GM23338 (cell line): Measurements from ENCODE around the gene RBM8A. TPM values are rescaled to one million over a fixed set of nuclear protein-coding genes. Genes with fewer than 3 reads are reported as not detected.

Experiments
- ATAC-seq: fragments of 200-7000 bp; cut with Tn5 transposase; 3 replicates; pipeline ENCODE4 v1.9.1; 2020
- DNase-seq: peaks from one replicate; pipeline ENCODE4 v3.0.0-alpha.2; 2015; ENCODE audit warnings: low spot score
- H2AFZ ChIP-seq: fragments of 200-600 bp; sonication (generic); 2 replicates; pipeline ENCODE4 v1.8.0; 2016; ENCODE audit warnings: antibody characterized with exemption, mild to moderate bottlenecking, moderate library complexity
- H3F3A ChIP-seq: fragments of 200-600 bp; sonication (generic); replicated peaks from 2 replicates; pipeline ENCODE4 v1.8.0; 2017; ENCODE audit warnings: antibody characterized with exemption, mixed run types, low read depth
- H3K27ac ChIP-seq: fragments of 200-600 bp; sonication (generic); 2 replicates; pipeline ENCODE4 v1.6.1; 2016; ENCODE audit warnings: low read depth
- H3K27me3 ChIP-seq: fragments of 200-600 bp; sonication (generic); 2 replicates; pipeline ENCODE4 v1.8.0; 2016; ENCODE audit warnings: mild to moderate bottlenecking, mixed run types, moderate library complexity; ENCODE audit not compliant: insufficient read depth
- H3K36me3 ChIP-seq: fragments of 200-600 bp; sonication (generic); 2 replicates; pipeline ENCODE4 v1.8.0; 2016; ENCODE audit warnings: mild to moderate bottlenecking; ENCODE audit not compliant: insufficient read depth
- H3K4me1 ChIP-seq: fragments of 200-600 bp; sonication (generic); 2 replicates; pipeline ENCODE4 v1.8.0; 2016; ENCODE audit warnings: mild to moderate bottlenecking, moderate library complexity; ENCODE audit not compliant: insufficient read depth
- H3K4me2 ChIP-seq: fragments of 200-600 bp; sonication (generic); 2 replicates; pipeline ENCODE4 v1.7.1; 2017; ENCODE audit warnings: mixed run types
- H3K4me3 ChIP-seq: fragments of 200-600 bp; sonication (generic); 2 replicates; pipeline ENCODE4 v1.6.1; 2016; ENCODE audit warnings: mixed run types
- H3K79me2 ChIP-seq: fragments of 200-600 bp; sonication (generic); replicated peaks from 2 replicates; pipeline ENCODE4 v1.8.0; 2017; ENCODE audit warnings: mild to moderate bottlenecking; ENCODE audit not compliant: insufficient read depth
- H3K9me2 ChIP-seq: fragments of 200-600 bp; sonication (generic); 2 replicates; pipeline ENCODE4 v1.8.0; 2017; ENCODE audit not compliant: insufficient read depth
- H4K20me1 ChIP-seq: fragments of 200-600 bp; sonication (generic); replicated peaks from 2 replicates; pipeline ENCODE4 v1.8.0; 2017; ENCODE audit warnings: mild to moderate bottlenecking; ENCODE audit not compliant: insufficient read depth
- H3K27ac Mint-ChIP-seq: 2 replicates; pipeline ENCODE4 v1.8.0; 2020; ENCODE audit warnings: inconsistent platforms, mild to moderate bottlenecking, moderate library complexity, mixed read lengths
- H3K27me3 Mint-ChIP-seq: 3 replicates; pipeline ENCODE4 v1.8.0; 2022; ENCODE audit warnings: low read depth, mild to moderate bottlenecking, moderate library complexity, mixed read lengths, inconsistent platforms; ENCODE audit not compliant: insufficient read depth, poor library complexity
- H3K36me3 Mint-ChIP-seq: 3 replicates; pipeline ENCODE4 v1.8.0; 2021; ENCODE audit warnings: low read depth, mild to moderate bottlenecking, inconsistent platforms, moderate library complexity, mixed read lengths
- H3K4me1 Mint-ChIP-seq: 3 replicates; pipeline ENCODE4 v1.8.0; 2020; ENCODE audit warnings: mild to moderate bottlenecking, inconsistent platforms, mixed read lengths
- H3K4me3 Mint-ChIP-seq: 3 replicates; pipeline ENCODE4 v1.8.0; 2021; ENCODE audit warnings: moderate library complexity, mild to moderate bottlenecking, inconsistent platforms, mixed read lengths
- H3K9me3 Mint-ChIP-seq: 3 replicates; pipeline ENCODE4 v1.8.0; 2020; ENCODE audit warnings: moderate library complexity, mild to moderate bottlenecking, inconsistent platforms, mixed read lengths
- CTCF ChIP-seq, 2 experiments: fragments of 200-600 bp in 1 of 2; sonication (generic) in 1 of 2; conservative IDR thresholded peaks; 2 replicates each; pipeline versions ENCODE4 v1.5.1 to v1.6.1; 2016 to 2017; ENCODE audit warnings: antibody characterized with exemption in 2 of 2, low read depth in 2 of 2, mild to moderate bottlenecking in 2 of 2, moderate library complexity in 1 of 2
- ETS1 ChIP-seq: IDR thresholded peaks from 2 replicates; pipeline ENCODE4 v1.6.1; 2016; ENCODE audit warnings: antibody characterized with exemption
- JUNB ChIP-seq: IDR thresholded peaks from one replicate; pipeline ENCODE4 v1.6.1; 2016; ENCODE audit warnings: antibody characterized with exemption; ENCODE audit not compliant: unreplicated experiment
- POLR2AphosphoS5 ChIP-seq: IDR thresholded peaks from 2 replicates; pipeline ENCODE4 v1.6.1; 2016; ENCODE audit warnings: antibody characterized with exemption, low read depth
- REST ChIP-seq: IDR thresholded peaks from one replicate; pipeline ENCODE4 v1.6.1; 2018; ENCODE audit warnings: antibody characterized with exemption; ENCODE audit not compliant: unreplicated experiment
- STAT1 ChIP-seq: IDR thresholded peaks from one replicate; pipeline ENCODE4 v1.6.1; 2016; ENCODE audit warnings: antibody characterized with exemption; ENCODE audit not compliant: unreplicated experiment
- ZNF114 ChIP-seq: fragments of 250-450 bp; sonication (Bioruptor Pico); IDR thresholded peaks from 2 replicates; pipeline ENCODE4 v1.5.0; 2020; ENCODE audit warnings: mild to moderate bottlenecking, moderate library complexity
- ZNF331 ChIP-seq: fragments of 250-450 bp; sonication (Bioruptor Pico); IDR thresholded peaks from 2 replicates; pipeline ENCODE4 v1.5.0; 2020; ENCODE audit warnings: low read depth, mild to moderate bottlenecking, moderate library complexity
- polyA plus RNA-seq: library from polyadenylated mRNA; unstranded; fragments of >200 nt; fragmentation: Nextera tagmentation; extraction: Ambion mirVana; gene quantifications from 2 replicates; pipeline ENCODE4 v1.2.1, GENCODE V29; 2016
- total RNA-seq: library from RNA; depleted of rRNA; stranded (reverse); fragments of >200 nt; shearing (Covaris generic); gene quantifications from 2 replicates; pipeline ENCODE4 v1.2.3, GENCODE V29; 2014

Gene RBM8A
- total and polyA plus RNA-seq, 2 experiments from 2014 or later = 170 to 312 TPM

- no peak for TF ChIP-seq POLR2AphosphoS5
- no peak for TF ChIP-seq JUNB
- TF ChIP-seq ZNF114 (CRISPR knock-in tag) = no peak
- no peak for TF ChIP-seq REST
- TF ChIP-seq CTCF (conservative IDR thresholded peaks at IDR 0.05; ENCODE audit: low read depth in 2 of 2) = no peak
Observed at GRCh38 chr1:145956361-145956760, 29.1 kb upstream of the RBM8A start (continued).

GRCh38 chr1:145955436-145955835, 28.2 kb upstream of the RBM8A start:
- no peak overlapping the region for H3K27ac ChIP-seq
- no peak for ATAC-seq
- peaks cover 65% of the 10 kb centered on the region for H3K27me3 ChIP-seq
- Mint-ChIP-seq H3K27me3 (peaks cover 37% of the 10 kb centered on the region), H3K4me3 (no peak overlapping the region), H3K36me3 (no peaks in the 10 kb centered on the region; the same call in 2 of the 3 replicates), H3K4me1 (peaks cover 19% of the 10 kb centered on the region), H3K27ac (no peak overlapping the region), H3K9me3 (no peaks in the 10 kb centered on the region; the same call in 2 of the 3 replicates)
- H3K79me2 ChIP-seq = no peaks in the 10 kb centered on the region
- H3K9me2 ChIP-seq = no peaks in the 10 kb centered on the region
- no peak for TF ChIP-seq JUNB
- no peak for TF ChIP-seq POLR2AphosphoS5
- no peak for TF ChIP-seq STAT1
- TF ChIP-seq ZNF114 (CRISPR knock-in tag) = no peak
- no peak for TF ChIP-seq ZNF331 (CRISPR knock-in tag)
- TF ChIP-seq ETS1 = no peak
- no peak for TF ChIP-seq REST
- no peak for DNase-seq
- no peaks in the 10 kb centered on the region for H3K36me3 ChIP-seq
- H4K20me1 ChIP-seq = no peaks in the 10 kb centered on the region
- no peak overlapping the region for H3K4me2 ChIP-seq
- peaks cover 11% of the 10 kb centered on the region for H3K4me1 ChIP-seq
- no peaks in the 10 kb centered on the region; the same call in 1 of the 2 replicates for H3F3A ChIP-seq
- no peak overlapping the region for H2AFZ ChIP-seq
- no peak overlapping the region for H3K4me3 ChIP-seq
